NK-92 (cell line): ENCODE data around the gene CEACAM18.

Experiments
- DNase-seq: peaks from one replicate; lab custom pipeline; 2025; ENCODE audit not compliant: unreplicated experiment; lab: John Stamatoyannopoulos, UW

Gene CEACAM18

GRCh38 chr19:51525651-51526050 lies 47.3 kb downstream of the CEACAM18 start:
- no peak for DNase-seq

DNA sequence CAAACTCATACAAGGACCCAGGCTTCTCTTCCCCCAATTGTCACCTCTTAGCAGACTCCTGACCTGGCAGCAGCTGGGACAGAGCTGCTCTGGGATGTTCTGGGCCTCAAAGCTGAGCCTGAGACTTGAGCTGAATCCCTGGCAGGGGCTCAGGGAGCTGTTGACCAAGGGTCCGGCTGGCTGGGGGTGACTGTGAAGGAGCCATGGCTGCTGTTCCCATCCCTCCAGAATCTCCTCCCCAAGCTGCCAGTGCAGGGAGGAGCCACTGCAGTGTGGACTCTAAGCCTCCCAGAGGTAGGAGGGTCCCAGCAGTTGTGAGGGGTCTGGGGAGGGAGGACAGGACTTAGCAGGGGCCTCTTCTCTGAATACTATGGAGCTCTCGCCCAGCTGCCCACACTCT lies 51.0 kb downstream of the CEACAM18 start:
- DNase-seq: no peak

DNA sequence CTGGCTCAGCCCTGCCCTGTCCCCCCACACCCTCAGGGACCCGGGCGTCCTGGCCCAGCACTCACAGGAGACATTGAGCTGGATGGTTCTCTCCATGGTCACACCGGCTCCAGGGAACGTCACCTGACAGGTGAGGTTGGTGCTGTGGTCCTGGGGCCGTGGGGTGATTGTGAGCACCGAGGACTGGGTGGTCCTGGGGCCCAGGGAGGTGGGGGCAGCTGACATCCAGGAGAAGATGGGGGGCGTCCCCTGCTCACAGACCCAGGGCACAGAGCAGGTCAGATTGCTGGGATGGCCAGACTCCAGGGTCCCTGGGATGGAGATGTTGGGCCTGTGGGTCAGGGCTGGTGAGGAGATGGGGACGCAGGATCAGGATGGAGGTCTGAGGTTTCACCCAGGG lies 52.3 kb downstream of the CEACAM18 start:
- DNase-seq: no peak

DNA sequence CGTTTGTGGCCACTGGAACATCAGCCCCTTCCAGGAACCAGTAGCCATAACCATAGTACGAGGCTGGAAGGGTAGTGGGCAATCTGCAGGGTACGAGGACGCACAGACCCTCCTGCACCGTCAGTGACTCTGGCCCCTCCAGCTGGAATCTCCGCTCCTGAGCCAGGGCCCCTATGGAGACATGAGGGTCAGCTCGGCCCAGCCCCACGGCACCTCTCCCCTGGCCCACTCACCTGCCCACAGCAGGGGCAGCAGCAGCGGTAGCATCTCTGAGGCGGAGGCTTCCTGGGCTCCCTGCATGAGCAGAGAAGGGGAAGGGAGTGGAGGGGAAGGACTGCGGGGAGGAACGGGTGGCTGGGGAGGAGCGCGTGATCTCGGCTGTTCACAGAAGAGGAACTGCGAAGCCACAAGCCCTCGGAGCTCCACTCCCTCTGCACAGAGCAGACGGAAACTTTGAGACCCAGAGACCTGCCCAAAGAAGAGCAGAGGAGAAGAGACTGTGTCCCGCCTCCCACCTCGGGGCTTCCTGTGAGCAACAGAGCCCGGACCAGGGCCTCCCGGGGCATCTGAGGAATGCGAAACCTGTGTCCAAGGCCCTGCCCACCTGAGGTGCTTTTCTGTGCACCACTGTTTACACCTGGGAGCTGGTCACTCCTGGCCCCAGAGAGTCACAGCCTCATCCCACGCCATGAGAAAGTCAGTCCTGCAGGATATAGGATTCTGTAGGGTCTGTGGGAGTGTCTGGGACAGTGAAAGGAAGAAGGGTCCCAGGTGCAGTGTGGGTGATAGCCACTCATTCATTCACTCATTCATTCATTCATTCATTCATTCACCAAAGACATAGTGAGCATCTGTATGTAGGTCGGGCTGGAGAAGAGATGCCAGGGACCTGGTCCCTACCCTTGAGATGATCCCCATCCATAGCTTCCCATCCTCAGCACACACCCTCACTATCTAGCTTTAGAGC lies 53.3 kb downstream of the CEACAM18 start, which contains the start of gene SIGLEC6:
TSS of gene SIGLEC6 (minus strand) at position 322 of the 967 bp plus-strand sequence. CDS start at position 300, 22 bp downstream.
- DNase-seq: no peak

GRCh38 chr19:51535535-51535934 lies 57.2 kb downstream of the CEACAM18 start:
- DNase-seq: no peak

- no peak for DNase-seq
Measured at GRCh38 chr19:51539821-51540366, 61.6 kb downstream of the CEACAM18 start.
